ENCODE data around the gene HBG2.

The HBG2 gene

GRCh38 chr11:5247472-5248192 is 6.9 kb downstream of the HBG2 start:
- no peak for DNase-seq

GRCh38 chr11:5246772-5247471 is 7.7 kb downstream of the HBG2 start:
- DNase-seq, result no peak

DNA sequence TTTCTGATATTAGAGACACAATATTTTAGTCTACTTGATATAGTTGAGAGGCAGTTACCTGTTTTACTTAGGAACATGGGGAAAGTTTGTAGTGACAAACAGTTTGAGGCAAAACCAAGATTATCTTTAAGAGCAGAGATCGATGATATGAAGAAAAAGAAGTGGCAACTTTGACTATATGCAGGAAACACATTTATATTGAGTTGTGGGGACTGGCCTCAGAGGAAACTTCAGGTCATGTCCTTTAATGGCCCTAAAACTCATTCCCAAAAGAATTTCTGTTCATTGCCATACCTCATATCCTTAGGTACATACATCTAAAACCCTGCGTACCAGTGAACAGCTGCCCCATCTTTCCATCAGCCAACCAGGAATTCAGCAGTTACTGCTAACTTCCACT is 9.4 kb downstream of the HBG2 start:
- DNase-seq, result no peak

- DNase-seq, result no peak
These were observed 10.8 kb downstream of the HBG2 start for GRCh38 chr11:5243816-5244180.

DNA sequence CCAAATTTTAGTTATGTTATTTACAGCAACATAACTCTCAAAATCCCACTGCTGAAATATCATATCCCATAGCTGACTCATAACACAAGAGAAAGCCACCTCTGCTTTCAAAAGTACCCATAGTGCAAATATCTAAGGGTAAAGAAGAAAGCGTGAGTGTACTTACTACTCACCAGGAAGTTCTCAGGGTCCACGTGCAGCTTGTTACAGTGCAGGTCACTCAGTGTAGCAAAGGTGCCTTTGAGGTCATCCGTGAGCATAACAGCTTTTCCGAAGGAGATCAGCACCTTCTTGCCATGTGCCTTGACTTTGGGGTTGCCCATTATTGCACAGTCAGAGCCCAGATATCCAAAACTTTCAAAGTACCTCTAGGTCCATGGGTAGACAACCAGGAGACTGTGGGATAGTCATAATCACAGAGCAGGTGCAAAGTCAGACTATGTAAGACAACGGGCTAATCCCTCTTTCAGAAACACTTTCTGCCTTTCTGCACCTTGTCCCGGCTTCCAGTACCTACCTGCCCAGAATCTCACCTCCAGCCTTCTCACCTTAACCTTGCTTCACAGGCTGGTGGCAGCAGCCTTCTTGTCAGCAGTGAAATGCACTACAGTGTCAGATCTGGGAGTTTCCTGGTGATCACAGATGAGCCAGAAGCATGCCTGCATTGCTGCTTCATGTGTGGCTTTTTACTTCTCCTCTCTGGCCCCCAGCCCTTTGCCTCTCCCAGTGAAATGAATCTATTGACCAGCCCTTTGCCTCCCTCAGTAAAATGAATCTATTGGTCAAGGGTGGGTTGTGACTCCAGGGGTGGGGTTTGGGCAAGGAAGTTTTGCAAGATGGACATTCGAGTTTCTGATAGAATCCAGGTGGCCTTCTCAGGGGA is 11.4 kb downstream of the HBG2 start:
- no peak for DNase-seq

GRCh38 chr11:5242208-5242607 is 12.4 kb downstream of the HBG2 start:
- DNase-seq, result no peak

- no peak for DNase-seq
These were observed 13.1 kb downstream of the HBG2 start for GRCh38 chr11:5241458-5241857.

DNA sequence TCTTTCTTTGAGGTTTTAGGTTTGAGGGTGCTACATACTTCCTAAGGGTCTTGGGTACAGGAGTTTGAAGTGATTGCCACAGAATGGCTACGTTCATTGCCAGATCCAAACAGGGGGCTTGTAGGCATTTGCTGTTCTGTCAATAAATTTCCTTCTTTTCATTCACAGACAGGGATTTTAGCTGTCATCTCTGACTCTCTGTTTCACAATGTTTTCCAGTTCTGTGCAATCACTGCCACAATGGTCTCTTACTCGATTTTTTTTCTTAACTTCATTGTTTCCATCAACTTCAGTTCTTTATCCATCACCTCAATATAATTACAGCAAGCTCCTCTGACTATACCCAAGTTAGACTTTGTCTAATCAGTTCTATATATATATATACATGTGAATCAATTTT is 14.1 kb downstream of the HBG2 start:
- no peak for DNase-seq

- DNase-seq, result no peak
These were observed 14.5 kb downstream of the HBG2 start for GRCh38 chr11:5240056-5240455.

DNA sequence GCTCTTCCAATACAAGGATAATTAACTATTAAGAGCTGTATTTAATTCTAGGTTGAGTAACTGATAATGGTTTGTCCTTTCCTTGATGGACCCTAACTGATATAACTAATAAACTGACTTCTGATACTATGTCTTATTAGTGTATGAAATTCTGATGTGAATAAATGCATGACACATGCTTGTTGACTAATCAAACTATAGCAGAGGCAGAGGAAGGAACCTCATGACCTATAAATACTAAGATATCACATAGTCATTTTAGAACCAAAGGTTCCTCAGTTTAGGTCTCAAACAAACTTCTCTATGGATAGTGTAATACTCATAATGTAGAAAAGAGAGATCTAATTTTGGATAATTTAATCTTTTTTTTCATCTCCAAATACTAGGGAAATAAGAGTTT is 15.5 kb downstream of the HBG2 start:
- no peak for DNase-seq

DNA sequence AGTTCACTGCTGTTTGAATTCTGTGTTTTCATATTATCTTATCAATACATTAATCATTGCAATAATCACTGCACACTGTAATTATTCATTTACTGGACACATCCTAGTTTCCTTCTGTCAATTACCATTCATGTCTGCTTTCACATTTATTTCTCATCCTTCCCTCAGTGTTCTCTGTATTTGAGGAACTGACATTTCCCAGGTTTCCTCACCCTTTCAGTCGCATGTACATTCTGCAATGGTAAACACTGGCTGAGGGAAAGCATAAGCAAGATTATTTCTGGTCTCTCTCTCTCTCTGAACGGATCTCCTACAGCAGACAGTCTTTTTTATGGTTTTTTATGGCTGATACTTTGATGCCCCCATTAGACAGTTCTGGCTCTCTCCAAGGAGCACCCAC is 16.1 kb downstream of the HBG2 start:
- DNase-seq, result no peak

DNA sequence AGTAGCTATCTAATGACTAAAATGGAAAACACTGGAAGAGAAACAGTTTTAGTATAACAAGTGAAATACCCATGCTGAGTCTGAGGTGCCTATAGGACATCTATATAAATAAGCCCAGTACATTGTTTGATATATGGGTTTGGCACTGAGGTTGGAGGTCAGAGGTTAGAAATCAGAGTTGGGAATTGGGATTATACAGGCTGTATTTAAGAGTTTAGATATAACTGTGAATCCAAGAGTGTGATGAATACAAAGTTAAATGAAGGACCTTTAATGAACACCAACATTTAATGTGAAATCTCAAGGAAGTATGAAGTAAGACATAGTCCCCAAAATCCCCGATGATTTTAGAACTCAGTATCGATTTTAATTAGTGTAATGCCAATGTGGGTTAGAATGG is 17.2 kb downstream of the HBG2 start:
- DNase-seq, result no peak

GRCh38 chr11:5235364-5236095 is 19.1 kb downstream of the HBG2 start:
- DNase-seq, result no peak

GRCh38 chr11:5234381-5234834 is 20.2 kb downstream of the HBG2 start, which contains the start of gene HBD:
Gene HBD, minus strand, starts transcription at chr11:5234483. Its CDS starts 50 bp downstream, at chr11:5234433.
- no peak for DNase-seq

GRCh38 chr11:5233307-5233706 is 21.3 kb downstream of the HBG2 start:
- no peak for DNase-seq

DNA sequence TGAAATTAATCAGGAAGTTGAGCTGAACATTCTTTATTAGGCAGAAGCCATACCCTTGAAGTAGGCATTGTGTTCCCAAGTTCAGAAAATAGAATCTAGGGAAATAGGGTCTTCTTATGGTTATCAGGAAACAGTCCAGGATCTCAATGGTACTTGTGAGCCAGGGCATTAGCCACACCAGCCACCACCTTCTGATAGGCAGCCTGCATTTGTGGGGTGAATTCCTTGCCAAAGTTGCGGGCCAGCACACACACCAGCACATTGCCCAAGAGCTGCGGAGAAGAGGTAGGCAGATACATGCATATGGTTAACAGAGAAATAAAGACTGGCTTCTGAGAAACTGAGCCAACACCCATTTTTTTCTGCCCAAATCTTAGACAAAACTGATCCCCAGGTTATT is 21.8 kb downstream of the HBG2 start:
- no peak for DNase-seq

DNA sequence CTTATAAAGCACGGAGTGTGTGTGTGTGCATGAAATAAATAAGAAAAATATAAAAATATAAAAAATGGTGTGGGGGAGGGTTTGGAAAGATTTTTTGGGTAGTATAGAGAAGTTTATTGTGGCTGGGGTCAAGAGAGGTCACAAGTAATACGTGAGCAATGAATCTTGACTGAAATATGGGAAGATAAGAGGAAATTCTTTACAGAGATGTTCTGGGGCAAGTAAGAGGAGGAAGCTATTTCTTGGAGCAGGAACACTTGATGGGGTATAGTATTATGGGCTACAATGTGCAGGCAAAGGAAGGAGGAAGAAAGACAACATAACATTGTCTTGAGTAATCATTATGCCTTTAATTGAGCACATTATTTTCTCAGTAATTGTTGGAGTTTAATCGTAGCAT is 22.4 kb downstream of the HBG2 start:
- DNase-seq, result no peak

DNA sequence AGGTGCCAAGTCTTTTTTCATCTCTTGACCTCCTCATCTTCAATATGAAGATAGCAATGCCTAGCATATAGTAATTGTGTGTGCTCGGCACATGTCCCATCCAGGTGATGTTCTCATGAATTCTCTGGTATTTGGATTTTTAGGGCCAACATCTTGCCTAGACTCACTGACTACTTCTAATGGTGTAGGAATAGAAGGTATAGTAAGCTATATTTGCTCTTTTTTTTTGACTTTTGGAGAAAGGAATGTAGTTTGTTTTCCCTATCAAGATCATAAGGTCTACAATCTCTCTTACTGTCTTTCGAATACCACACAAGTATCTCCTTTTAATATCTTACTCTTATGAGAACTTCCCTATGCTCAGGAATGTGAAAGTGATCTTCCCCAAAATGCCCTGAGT is 23.5 kb downstream of the HBG2 start:
- no peak for DNase-seq

DNA sequence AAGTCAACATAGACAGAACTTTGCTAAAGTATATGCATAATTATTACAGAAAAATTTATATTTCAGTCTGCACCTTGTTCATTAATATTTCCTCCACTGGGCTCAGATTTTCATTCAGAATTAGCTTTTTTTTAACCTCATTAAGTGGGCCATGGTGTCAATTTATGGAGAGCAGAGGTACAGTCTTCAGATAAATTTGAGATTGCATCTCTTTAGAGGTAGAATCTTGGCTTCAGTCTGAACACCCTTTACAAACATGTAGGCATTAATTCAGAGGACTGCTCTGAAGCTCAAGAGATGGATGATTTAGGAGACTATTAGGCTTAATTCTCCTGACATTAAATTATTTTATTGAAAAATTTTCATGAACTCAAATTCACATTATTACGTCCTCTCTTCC is 24.3 kb downstream of the HBG2 start:
- no peak for DNase-seq

GRCh38 chr11:5229796-5230195 is 24.8 kb downstream of the HBG2 start:
- no peak for DNase-seq

- DNase-seq, result no peak
These were observed 25.2 kb downstream of the HBG2 start for GRCh38 chr11:5229356-5229755.

DNA sequence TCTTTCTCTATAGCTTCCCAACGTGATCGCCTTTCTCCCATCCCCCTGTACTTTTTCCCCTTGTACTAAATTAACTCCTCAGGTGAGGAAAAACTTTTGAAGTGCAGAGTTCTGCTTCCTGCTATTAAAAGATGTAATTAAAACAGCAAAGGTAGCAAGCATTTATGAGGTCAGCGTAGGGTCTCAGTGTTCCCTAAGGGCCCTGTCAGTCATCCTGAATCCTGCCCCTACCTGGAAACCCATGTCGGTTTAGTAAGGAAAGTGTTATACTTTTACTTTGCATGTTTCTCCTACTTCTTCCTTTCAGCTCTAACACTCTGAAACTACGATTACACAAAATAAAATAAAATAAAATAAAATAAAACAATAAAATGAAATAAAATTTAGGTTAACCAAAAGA is 26.5 kb downstream of the HBG2 start:
- no peak for DNase-seq

DNA sequence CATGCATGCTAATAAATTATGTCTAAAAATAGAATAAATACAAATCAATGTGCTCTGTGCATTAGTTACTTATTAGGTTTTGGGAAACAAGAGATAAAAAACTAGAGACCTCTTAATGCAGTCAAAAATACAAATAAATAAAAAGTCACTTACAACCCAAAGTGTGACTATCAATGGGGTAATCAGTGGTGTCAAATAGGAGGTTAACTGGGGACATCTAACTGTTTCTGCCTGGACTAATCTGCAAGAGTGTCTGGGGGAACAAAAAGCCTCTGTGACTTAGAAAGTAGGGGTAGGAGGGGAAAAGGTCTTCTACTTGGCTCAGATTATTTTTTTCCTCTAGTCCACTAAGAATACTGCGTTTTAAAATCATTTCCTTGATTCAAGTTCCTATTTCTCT is 26.9 kb downstream of the HBG2 start:
- no peak for DNase-seq
